Measurements from ENCODE around the gene FAP. TPM values are rescaled to one million over a fixed set of nuclear protein-coding genes. Genes with fewer than 3 reads are reported as not detected.
A peak's percentile ranks its signal among the peaks of the same experiment; 100 is the strongest.

FAP gene
- total and polyA plus RNA-seq, 2 of the 4 experiments (the other 2 are of a cell fraction): 71.0 to 95.0 TPM

DNA sequence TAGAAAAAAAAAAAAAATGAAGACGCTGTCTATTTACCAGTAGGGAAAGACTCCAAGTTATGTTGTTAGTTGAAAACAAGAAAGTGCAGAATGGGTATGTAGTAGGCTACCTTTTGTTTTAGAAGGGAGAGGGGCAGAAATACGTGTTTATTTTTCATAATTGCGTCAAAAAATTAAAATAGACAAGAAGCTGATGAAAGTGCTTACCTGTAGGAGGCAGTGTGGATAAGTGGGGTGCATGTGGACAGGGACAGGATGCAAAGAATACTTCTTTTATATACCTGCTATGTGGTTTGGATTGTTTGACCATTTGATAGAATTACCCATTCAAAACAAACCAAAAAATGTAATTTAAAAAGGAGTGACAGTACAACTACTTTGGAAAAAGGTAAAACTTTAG lies 88.2 kb downstream of the FAP start:
- H3K4me2 ChIP-seq (ENCODE audit: low read depth, low read length): no peak overlapping the region
- H3K79me1 ChIP-seq (ENCODE audit: low read depth in 1 of 2, low read length in 2 of 2): no peaks in the 10 kb centered on the region
- DNase-seq (no peak), ATAC-seq (ENCODE audit: low read depth) (no peak)
- no peak overlapping the region for H2AK9ac ChIP-seq (replicated peaks; ENCODE audit: low read depth, low read length, poor library complexity)
- H3K4ac ChIP-seq (ENCODE audit: low read depth, low read length): no peak overlapping the region
- no peak overlapping the region for H3K23ac ChIP-seq (ENCODE audit: low read depth, low read length)
- 83% methylated on average over 2 of the region's 3 CpGs; no CpG with 5 or more reads in 1 of the 2 experiments for WGBS, 2 experiments (ENCODE audit: extremely low coverage in 2 of 2, insufficient read length in 1 of 2)
- no peak overlapping the region for H3K18ac ChIP-seq (ENCODE audit: low read depth, low read length)
- H3K27ac ChIP-seq (ENCODE audit: insufficient read depth, low read length): no peak overlapping the region
- H4K5ac ChIP-seq (ENCODE audit: low read depth, low read length): no peak overlapping the region
- no peaks in the 10 kb centered on the region for H3K27me3 ChIP-seq (ENCODE audit: control insufficient read depth, insufficient read depth, low read length)
- no peak overlapping the region for H2BK15ac ChIP-seq (ENCODE audit: low read depth, low read length)
- H3K9me3 ChIP-seq (ENCODE audit: control insufficient read depth, insufficient read depth, low read length): no peaks in the 10 kb centered on the region
- no peak overlapping the region for H4K91ac ChIP-seq (ENCODE audit: insufficient read depth, low read depth, low read length)
- BruUV-seq (replicated peaks): no TSS peak
- H2AFZ ChIP-seq (replicated peaks; ENCODE audit: low read length, poor library complexity): no peak overlapping the region
- CTCF ChIA-PET: interaction anchor here (0.6 to 2.6 kb wide), 9 partner anchors 13 to 568 kb away, joined by 3 to 9 read pairs (median 5); no protein-coding TSS in a partner anchor
- no peak overlapping the region for H3K56ac ChIP-seq (ENCODE audit: extremely low read depth, insufficient read depth, low read length)
- no peaks in the 10 kb centered on the region for H3K4me1 ChIP-seq (ENCODE audit: control insufficient read depth, insufficient read depth, low read length)
- H3K14ac ChIP-seq (replicated peaks; ENCODE audit: low read depth, low read length): no peak overlapping the region
- H3K4me3 ChIP-seq (ENCODE audit: insufficient read depth, low read depth, low read length): no peak overlapping the region
- TF ChIP-seq, protein P1, sequence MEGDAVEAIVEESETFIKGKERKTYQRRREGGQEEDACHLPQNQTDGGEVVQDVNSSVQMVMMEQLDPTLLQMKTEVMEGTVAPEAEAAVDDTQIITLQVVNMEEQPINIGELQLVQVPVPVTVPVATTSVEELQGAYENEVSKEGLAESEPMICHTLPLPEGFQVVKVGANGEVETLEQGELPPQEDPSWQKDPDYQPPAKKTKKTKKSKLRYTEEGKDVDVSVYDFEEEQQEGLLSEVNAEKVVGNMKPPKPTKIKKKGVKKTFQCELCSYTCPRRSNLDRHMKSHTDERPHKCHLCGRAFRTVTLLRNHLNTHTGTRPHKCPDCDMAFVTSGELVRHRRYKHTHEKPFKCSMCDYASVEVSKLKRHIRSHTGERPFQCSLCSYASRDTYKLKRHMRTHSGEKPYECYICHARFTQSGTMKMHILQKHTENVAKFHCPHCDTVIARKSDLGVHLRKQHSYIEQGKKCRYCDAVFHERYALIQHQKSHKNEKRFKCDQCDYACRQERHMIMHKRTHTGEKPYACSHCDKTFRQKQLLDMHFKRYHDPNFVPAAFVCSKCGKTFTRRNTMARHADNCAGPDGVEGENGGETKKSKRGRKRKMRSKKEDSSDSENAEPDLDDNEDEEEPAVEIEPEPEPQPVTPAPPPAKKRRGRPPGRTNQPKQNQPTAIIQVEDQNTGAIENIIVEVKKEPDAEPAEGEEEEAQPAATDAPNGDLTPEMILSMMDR (conservative IDR thresholded peaks at IDR 0.05; ENCODE audit: low read depth, low read length): peak; percentile 22; the same call in 1 of the 2 replicates
- TF ChIP-seq SMC3 (IDR thresholded peaks at IDR 0.05; ENCODE audit: low read depth, low read length): no peak
- no peak for TF ChIP-seq RAD21 (IDR thresholded peaks at IDR 0.05; ENCODE audit: low read length)
- H4K20me1 ChIP-seq (ENCODE audit: insufficient read depth, low read length): no peaks in the 10 kb centered on the region
- dilution Hi-C loops (cut with HindIII; ENCODE audit: low sequenced_read_pairs, unreplicated experiment) (no loop called here), intact Hi-C loops (cut with micrococcal nuclease) (no loop called here), in situ Hi-C loops (cut with MboI; ENCODE audit: low sequenced_read_pairs) (no loop called here)
- H2BK20ac ChIP-seq (ENCODE audit: low read depth, low read length): no peak overlapping the region
- no peak overlapping the region for H2BK5ac ChIP-seq (ENCODE audit: low read depth, low read length, poor library complexity, severe bottlenecking)
- POLR2A ChIA-PET (ENCODE audit: unreplicated experiment): no interaction called here
- no peaks in the 10 kb centered on the region for H3K9me1 ChIP-seq (ENCODE audit: insufficient read depth, low read length)
- H3K36me3 ChIP-seq (ENCODE audit: control insufficient read depth, insufficient read depth, low read length): no peaks in the 10 kb centered on the region
- no peak overlapping the region for H2BK120ac ChIP-seq (ENCODE audit: low read depth, low read length)
- no peak overlapping the region for H3K9ac ChIP-seq (ENCODE audit: low read depth, low read length)
- H4K8ac ChIP-seq (ENCODE audit: low read depth in 2 of 2, low read length in 2 of 2): no peak overlapping the region
- no peak overlapping the region for H2AK5ac ChIP-seq (ENCODE audit: low read depth, low read length)

Data from IMR-90 (cell line).